Measurements from ENCODE around the gene TMEM248.

- no peak for TF ChIP-seq CTCF (IDR thresholded peaks at IDR 0.05; ENCODE audit: low read length)
- TF ChIP-seq EZH2 (IDR thresholded peaks at IDR 0.05; ENCODE audit: borderline replicate concordance, low read length) = no peak
Observed at GRCh38 chr7:66946545-66946944, 25.5 kb downstream of the TMEM248 start.
